Measurements from ENCODE around the gene ZNF710. TPM values are rescaled to one million over a fixed set of nuclear protein-coding genes. Genes with fewer than 3 reads are reported as not detected.

The ZNF710 gene
- total RNA-seq, 3 donors from 2014 or later (not counting 1 experiment from before 2014, with no cell fraction given) = 26.5 to 43.1 (median 26.6) TPM

Other genes with a start within 250 kb of the ZNF710 start
- gene MESP2, start 225.0 kb upstream of the ZNF710 start, total RNA-seq = not detected
- gene ANPEP, start 186.5 kb upstream of the ZNF710 start, total RNA-seq = 10 to 100 TPM in 2 of 3 donors, 1 to 10 TPM in 1; 1.6 to 33.9 (median 10.9) TPM
- 10 to 100 TPM; 28.4 to 38.2 (median 36.8) TPM for gene AP3S2, start 107.3 kb upstream of the ZNF710 start, total RNA-seq
- gene ARPIN, start 88.4 kb upstream of the ZNF710 start, total RNA-seq = 1 to 10 TPM in 1 of 3 donors, under 1 TPM in 2; 0.23 to 5.5 (median 0.38) TPM
- gene IDH2, start 101.1 kb downstream of the ZNF710 start, total RNA-seq = 10 to 100 TPM; 72.3 to 91.5 (median 81.0) TPM
- 10 to 100 TPM; 13.1 to 28.1 (median 25.0) TPM for gene SEMA4B, start 200.0 kb downstream of the ZNF710 start, total RNA-seq
- gene CIB1, start 232.6 kb downstream of the ZNF710 start, total RNA-seq = 100 to 1,000 TPM; 136 to 209 (median 154) TPM
- 10 to 100 TPM in 1 of 3 donors, 1 to 10 TPM in 2; 7.8 to 11.1 (median 9.5) TPM for gene GDPGP1, start 232.9 kb downstream of the ZNF710 start, total RNA-seq
- gene TTLL13, start 248.2 kb downstream of the ZNF710 start, total RNA-seq = 1 to 10 TPM in 2 of 3 donors, under 1 TPM in 1; 0.18 to 2.2 (median 1.2) TPM